ENCODE data around the gene NOP53. TPM values are rescaled to one million over a fixed set of nuclear protein-coding genes. Genes with fewer than 3 reads are reported as not detected.
"Not testable (repeated sequence)": the region's sequence is repeated elsewhere in the genome, so short reads cannot be mapped to it uniquely, and the experiment has no call there.

Gene NOP53
- total and polyA plus RNA-seq, 2 of the 4 experiments (the other 2 are of a cell fraction), result 59.5 to 83.2 TPM

DNA sequence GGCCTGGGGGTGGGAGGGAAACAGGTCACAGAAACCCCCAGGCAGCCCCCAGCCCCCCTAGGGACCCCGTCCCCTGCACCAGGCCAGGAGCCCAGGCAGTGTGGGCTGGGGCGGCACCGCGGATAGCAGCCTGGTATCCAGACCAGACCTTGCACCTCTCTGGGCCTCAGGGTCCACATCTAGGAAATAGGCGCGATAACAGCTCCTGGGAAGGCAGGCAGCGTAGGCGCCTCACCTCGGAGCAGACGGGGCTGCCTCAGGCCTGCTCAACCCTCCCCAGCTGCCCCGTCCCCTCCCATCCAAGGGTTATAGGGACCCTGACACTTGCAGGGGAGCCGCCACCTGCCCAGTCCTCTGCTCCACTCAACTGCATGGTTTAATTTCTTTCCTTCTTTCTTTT is 58.3 kb downstream of the NOP53 start:
- H4K8ac ChIP-seq (ENCODE audit: low read depth in 2 of 2, low read length in 2 of 2); H2BK120ac ChIP-seq (ENCODE audit: low read depth, low read length); in situ Hi-C loops (cut with MboI; ENCODE audit: low sequenced_read_pairs); ATAC-seq (ENCODE audit: low read depth); H3K4ac ChIP-seq (ENCODE audit: low read depth, low read length); H3K9me1 ChIP-seq (ENCODE audit: insufficient read depth, low read length); H2AK9ac ChIP-seq (replicated peaks; ENCODE audit: low read depth, low read length, poor library complexity); H3K79me1 ChIP-seq (ENCODE audit: low read depth in 1 of 2, low read length in 2 of 2); H3K9me3 ChIP-seq (ENCODE audit: control insufficient read depth, insufficient read depth, low read length); H2BK5ac ChIP-seq (ENCODE audit: low read depth, low read length, poor library complexity, severe bottlenecking); POLR2A ChIA-PET (ENCODE audit: unreplicated experiment); H2BK20ac ChIP-seq (ENCODE audit: low read depth, low read length); H4K20me1 ChIP-seq (ENCODE audit: insufficient read depth, low read length); DNase-seq; H3K14ac ChIP-seq (replicated peaks; ENCODE audit: low read depth, low read length); dilution Hi-C loops (cut with HindIII; ENCODE audit: low sequenced_read_pairs, unreplicated experiment); H3K56ac ChIP-seq (ENCODE audit: extremely low read depth, insufficient read depth, low read length); H3K4me1 ChIP-seq (ENCODE audit: control insufficient read depth, insufficient read depth, low read length); BruUV-seq (replicated peaks); H3K4me3 ChIP-seq (ENCODE audit: insufficient read depth, low read depth, low read length); H3K23ac ChIP-seq (ENCODE audit: low read depth, low read length); H3K9ac ChIP-seq (ENCODE audit: low read depth, low read length); H2AK5ac ChIP-seq (ENCODE audit: low read depth, low read length); H3K27ac ChIP-seq (ENCODE audit: insufficient read depth, low read length); H3K36me3 ChIP-seq (ENCODE audit: control insufficient read depth, insufficient read depth, low read length); CTCF ChIA-PET; H3K18ac ChIP-seq (ENCODE audit: low read depth, low read length); H3K27me3 ChIP-seq (ENCODE audit: control insufficient read depth, insufficient read depth, low read length); H2AFZ ChIP-seq (replicated peaks; ENCODE audit: low read length, poor library complexity); H3K4me2 ChIP-seq (ENCODE audit: low read depth, low read length); intact Hi-C loops (cut with micrococcal nuclease); H4K91ac ChIP-seq (ENCODE audit: insufficient read depth, low read depth, low read length); H4K5ac ChIP-seq (ENCODE audit: low read depth, low read length); H2BK15ac ChIP-seq (ENCODE audit: low read depth, low read length): not testable (repeated sequence)
- no CpG with 5 or more reads among the region's 12 CpGs for WGBS, 2 experiments (ENCODE audit: extremely low coverage in 2 of 2, insufficient read length in 1 of 2)

- H3K9ac ChIP-seq (ENCODE audit: low read depth, low read length); DNase-seq; H3K79me1 ChIP-seq (ENCODE audit: low read depth in 1 of 2, low read length in 2 of 2); H3K9me1 ChIP-seq (ENCODE audit: insufficient read depth, low read length); intact Hi-C loops (cut with micrococcal nuclease); H4K5ac ChIP-seq (ENCODE audit: low read depth, low read length); H3K4me3 ChIP-seq (ENCODE audit: insufficient read depth, low read depth, low read length); H2AFZ ChIP-seq (replicated peaks; ENCODE audit: low read length, poor library complexity); H2AK9ac ChIP-seq (replicated peaks; ENCODE audit: low read depth, low read length, poor library complexity); H3K27ac ChIP-seq (ENCODE audit: insufficient read depth, low read length); H3K14ac ChIP-seq (replicated peaks; ENCODE audit: low read depth, low read length); BruUV-seq (replicated peaks); H2BK5ac ChIP-seq (ENCODE audit: low read depth, low read length, poor library complexity, severe bottlenecking); H3K56ac ChIP-seq (ENCODE audit: extremely low read depth, insufficient read depth, low read length); H2BK120ac ChIP-seq (ENCODE audit: low read depth, low read length); ATAC-seq (ENCODE audit: low read depth); in situ Hi-C loops (cut with MboI; ENCODE audit: low sequenced_read_pairs); H2BK20ac ChIP-seq (ENCODE audit: low read depth, low read length); H3K9me3 ChIP-seq (ENCODE audit: control insufficient read depth, insufficient read depth, low read length); H4K91ac ChIP-seq (ENCODE audit: insufficient read depth, low read depth, low read length); H4K20me1 ChIP-seq (ENCODE audit: insufficient read depth, low read length); H4K8ac ChIP-seq (ENCODE audit: low read depth in 2 of 2, low read length in 2 of 2); H2AK5ac ChIP-seq (ENCODE audit: low read depth, low read length); H3K27me3 ChIP-seq (ENCODE audit: control insufficient read depth, insufficient read depth, low read length); H3K4me1 ChIP-seq (ENCODE audit: control insufficient read depth, insufficient read depth, low read length); H3K4me2 ChIP-seq (ENCODE audit: low read depth, low read length); H2BK15ac ChIP-seq (ENCODE audit: low read depth, low read length); H3K36me3 ChIP-seq (ENCODE audit: control insufficient read depth, insufficient read depth, low read length); dilution Hi-C loops (cut with HindIII; ENCODE audit: low sequenced_read_pairs, unreplicated experiment); H3K18ac ChIP-seq (ENCODE audit: low read depth, low read length); H3K23ac ChIP-seq (ENCODE audit: low read depth, low read length); H3K4ac ChIP-seq (ENCODE audit: low read depth, low read length); POLR2A ChIA-PET (ENCODE audit: unreplicated experiment); CTCF ChIA-PET: not testable (repeated sequence)
- 71% methylated on average over 1 of the region's 5 CpGs; no CpG with 5 or more reads in 1 of the 2 experiments for WGBS, 2 experiments (ENCODE audit: extremely low coverage in 2 of 2, insufficient read length in 1 of 2)
These were observed 59.1 kb downstream of the NOP53 start, which contains the start of gene TPRX1 for GRCh38 chr19:47804451-47804850. Gene TPRX1 (minus strand): TSS chr19:47804551. CDS start chr19:47804539, 12 bp downstream.

Measured in IMR-90 (cell line).